HG03039 (cell line): Measurements from ENCODE around the gene PROX2.
A peak's percentile ranks its signal among the peaks of the same experiment; 100 is the strongest.

Experiments used
- ATAC-seq: cut with Tn5 transposase; IDR thresholded peaks from one replicate; pipeline ENCODE4 v1.9.1; 2021; ENCODE audit warnings: mild to moderate bottlenecking, moderate library complexity; ENCODE audit not compliant: unreplicated experiment

PROX2 gene

DNA sequence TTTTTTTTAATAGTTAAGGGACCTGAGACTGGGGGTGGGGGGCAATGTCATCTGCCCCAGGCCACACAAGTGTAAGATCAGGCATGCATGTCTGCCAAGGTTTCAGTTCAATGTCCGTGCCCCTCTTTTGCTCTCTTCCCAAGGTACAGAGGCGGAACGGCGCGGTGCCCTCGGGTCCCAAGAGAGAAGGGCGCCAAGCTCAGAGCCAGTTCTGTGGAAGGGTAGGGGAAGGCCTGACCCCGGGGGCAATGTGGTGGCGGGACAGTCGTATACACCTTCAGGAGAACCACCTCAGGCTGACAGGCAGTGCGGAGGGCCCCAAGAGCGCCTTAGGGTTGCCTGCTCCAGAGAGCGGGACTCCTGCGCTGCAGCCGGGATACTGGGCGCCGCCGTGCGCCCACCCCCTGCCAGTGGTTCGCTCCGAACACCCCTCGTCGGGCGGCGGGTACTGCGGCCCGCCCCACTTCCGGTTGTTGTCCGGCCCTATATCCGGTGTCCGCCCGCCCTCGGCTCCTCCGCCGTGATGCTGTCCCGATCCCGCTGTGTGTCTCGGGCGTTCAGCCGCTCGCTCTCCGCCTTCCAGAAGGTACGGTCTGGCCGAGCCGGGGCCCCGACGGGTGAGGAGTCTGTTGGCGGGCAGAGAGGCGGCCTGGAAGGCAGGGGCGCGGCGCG lies 5.6 kb upstream of the PROX2 start, which contains the start of gene DLST:
TSS of gene DLST (plus strand) at position 486 of the 672 bp plus-strand sequence. CDS start at position 524, 38 bp downstream.
- peak; percentile 88 for ATAC-seq

- ATAC-seq: no peak
Measured at GRCh38 chr14:74879427-74880182, 3.7 kb upstream of the PROX2 start.

GRCh38 chr14:74875204-74875603 lies 741 bp downstream of the PROX2 start:
- no peak for ATAC-seq

GRCh38 chr14:74871819-74872218 lies 4.1 kb downstream of the PROX2 start:
- ATAC-seq: no peak

GRCh38 chr14:74868739-74869138 lies 7.2 kb downstream of the PROX2 start:
- ATAC-seq: no peak

- ATAC-seq: no peak
Measured at GRCh38 chr14:74867673-74868072, 8.3 kb downstream of the PROX2 start.

DNA sequence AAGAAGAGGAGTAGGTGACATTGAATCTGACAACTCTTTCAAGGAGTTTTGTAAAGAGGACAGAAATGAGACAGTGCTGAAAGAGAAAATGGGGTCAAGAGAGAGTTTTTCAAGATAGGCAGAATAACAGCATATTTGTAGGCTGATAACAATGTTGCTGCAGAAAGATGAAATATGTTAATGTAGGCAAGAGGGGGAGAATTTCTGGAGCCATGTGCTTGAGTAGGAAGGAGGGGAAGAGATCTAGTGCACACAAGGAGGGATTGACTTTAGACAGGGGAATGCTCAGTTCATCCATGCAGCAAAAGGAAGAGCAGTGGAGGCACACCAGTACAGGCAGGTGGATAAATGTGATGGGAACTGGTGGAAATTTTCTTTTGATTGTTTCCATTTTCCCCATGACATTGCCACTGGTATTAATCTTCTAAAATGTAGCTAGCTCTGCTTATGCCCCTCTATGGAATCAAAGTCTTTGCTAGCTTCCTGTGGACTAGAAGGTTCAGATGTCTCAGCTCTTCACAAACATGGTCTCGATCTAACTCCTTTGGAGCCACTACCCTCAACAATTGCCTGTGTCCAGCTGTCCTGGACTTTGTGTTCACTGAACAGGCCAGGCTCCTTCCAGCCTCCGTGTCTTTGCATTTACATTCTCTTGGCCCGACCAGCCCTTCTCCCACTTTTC lies 9.1 kb downstream of the PROX2 start:
- ATAC-seq: no peak

GRCh38 chr14:74865156-74865555 lies 10.8 kb downstream of the PROX2 start:
- ATAC-seq: no peak

GRCh38 chr14:74864198-74864597 lies 11.7 kb downstream of the PROX2 start:
- no peak for ATAC-seq

- ATAC-seq: no peak
Measured at GRCh38 chr14:74863274-74863673, 12.7 kb downstream of the PROX2 start.

- no peak for ATAC-seq
Measured at GRCh38 chr14:74861734-74862090, 14.2 kb downstream of the PROX2 start.

DNA sequence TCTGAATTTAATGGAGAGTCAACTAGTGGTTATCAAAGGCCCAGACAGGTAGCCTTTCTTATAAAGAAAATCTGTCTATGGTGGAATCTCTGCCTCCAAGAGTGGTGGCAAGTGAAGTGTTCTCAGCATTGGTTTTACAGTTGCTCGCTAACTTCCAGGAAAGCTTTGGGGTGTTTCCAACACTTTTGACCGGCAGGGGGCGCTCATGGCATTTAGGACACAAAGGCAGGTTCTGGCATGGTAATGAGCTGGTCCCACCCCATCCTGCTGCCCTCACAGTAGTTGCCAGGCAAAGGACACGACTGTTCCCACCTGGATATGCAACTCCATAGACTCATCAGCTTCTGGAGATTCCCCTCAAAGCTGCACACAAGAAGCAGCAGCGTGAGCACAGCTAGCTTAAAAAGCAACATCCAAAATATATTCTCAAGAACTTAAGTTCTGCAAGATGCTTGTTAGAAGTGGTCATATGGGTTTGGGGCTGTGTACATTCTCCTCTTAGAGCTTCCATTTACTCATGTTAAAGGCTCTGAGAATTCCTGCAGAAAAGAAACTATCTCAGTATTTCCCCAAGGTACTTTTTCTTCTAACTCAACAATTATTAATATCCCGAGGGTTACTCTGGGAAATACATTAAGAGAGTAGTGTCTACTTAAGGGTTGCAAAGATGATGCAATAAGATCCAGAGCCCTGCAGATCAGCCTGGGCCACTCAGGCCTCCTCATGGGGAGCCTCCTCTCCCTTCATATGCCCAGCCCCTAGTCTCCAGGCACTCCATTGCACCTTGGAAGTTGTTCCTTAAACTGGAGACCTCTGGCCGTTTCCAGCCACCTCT lies 14.8 kb downstream of the PROX2 start:
- ATAC-seq: no peak

GRCh38 chr14:74859757-74860552 lies 16.0 kb downstream of the PROX2 start:
- ATAC-seq: no peak

GRCh38 chr14:74858022-74858421 lies 17.9 kb downstream of the PROX2 start:
- ATAC-seq: no peak

GRCh38 chr14:74856366-74856765 lies 19.6 kb downstream of the PROX2 start:
- ATAC-seq: no peak

- ATAC-seq: no peak
Measured at GRCh38 chr14:74855945-74856344, 20.0 kb downstream of the PROX2 start.

DNA sequence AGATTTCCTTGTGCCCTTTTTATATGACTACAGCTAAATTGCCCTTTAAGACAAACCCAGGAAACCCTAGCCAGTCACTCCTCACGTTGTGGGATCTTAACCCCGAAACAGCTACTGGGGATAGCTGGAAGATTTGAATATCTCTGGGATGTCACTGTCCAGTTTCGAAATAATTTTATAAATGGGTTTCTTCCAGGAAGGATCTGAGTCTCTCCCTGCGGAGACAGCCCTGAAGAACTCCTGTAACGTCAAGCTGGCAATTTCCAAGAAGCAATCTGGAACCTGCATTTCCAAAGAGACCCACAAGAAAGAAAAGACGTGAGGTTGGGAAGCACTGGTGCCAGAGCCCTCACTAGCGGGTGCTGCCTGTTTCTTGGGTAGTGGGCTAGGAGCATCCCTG lies 20.9 kb downstream of the PROX2 start:
- no peak for ATAC-seq

DNA sequence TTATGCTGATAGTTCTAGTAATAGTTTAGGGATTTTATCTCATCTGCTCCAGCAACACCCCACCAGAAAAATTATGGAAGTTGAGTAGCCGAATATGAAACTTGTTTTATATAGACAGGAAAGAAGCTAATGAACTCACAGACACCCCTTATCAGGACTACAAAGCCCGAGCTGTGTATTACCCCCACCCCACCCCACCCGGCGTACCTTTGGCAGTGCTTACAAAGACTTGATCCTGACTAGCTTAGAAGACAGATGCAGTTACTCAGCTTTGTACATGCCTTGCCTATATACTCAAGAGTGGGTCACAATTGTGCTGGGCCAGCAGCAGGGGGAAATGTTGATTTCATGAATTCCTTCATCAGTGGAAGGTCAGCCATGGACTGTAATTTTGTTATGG lies 22.4 kb downstream of the PROX2 start:
- ATAC-seq: no peak

GRCh38 chr14:74852922-74853530 lies 22.9 kb downstream of the PROX2 start:
- no peak for ATAC-seq

DNA sequence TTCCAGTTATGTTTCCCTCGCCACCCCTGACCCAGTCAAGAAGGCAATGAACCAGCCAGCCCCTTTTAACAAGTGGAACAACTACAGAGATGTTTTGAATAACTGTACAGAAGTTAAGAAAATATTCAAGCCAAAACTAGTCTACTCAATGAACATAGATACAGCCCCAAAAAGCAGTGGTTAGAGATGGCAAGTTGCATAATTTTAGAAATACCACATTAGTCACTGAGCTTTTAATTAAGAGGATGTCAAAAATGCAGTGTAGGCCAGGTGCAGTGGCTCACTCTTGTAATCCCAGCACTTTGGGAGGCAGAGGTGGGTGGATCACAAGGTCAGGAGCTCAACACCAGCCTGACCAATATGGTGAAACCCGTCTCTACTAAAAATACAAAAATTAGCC lies 27.2 kb downstream of the PROX2 start:
- no peak for ATAC-seq
